GM12878 (cell line): ENCODE measurements around the gene FOXJ1. TPM values are rescaled to one million over a fixed set of nuclear protein-coding genes. Genes with fewer than 3 reads are reported as not detected.

Experiments used
- ATAC-seq: fragments of 200-7000 bp; cut with Tn5 transposase; 3 replicates; pipeline ENCODE4 v1.9.1; 2020; ENCODE audit warnings: mild to moderate bottlenecking, moderate library complexity
- BruUV-seq: library from RNA; stranded (reverse); fragments of 400-500 nt; replicated peaks from 2 replicates; lab custom pipeline; 2021; lab: Mats Ljungman, UMichigan
- CTCF ChIA-PET: fragments of 300-600 bp; sonication (Branson Sonifier 250); formaldehyde crosslinking; extraction: SDS; loops from one replicate; lab custom pipeline; 2021; ENCODE audit warnings: inconsistent platforms; lab: Yijun Ruan, JAX
- POLR2A ChIA-PET: fragments of 350-600 bp; formaldehyde crosslinking; extraction: SDS; loops from one replicate; lab custom pipeline; 2021; ENCODE audit warnings: inconsistent platforms; lab: Charles Lee
- RAD21 ChIA-PET: fragments of 300-600 bp; sonication (Branson Sonifier 250); formaldehyde crosslinking; loops from one replicate; lab custom pipeline; 2023; ENCODE audit warnings: antibody characterized with exemption; ENCODE audit not compliant: unreplicated experiment; lab: Charles Lee
- SMC1A ChIA-PET: fragments of 300-600 bp; sonication (Branson Sonifier 250); formaldehyde crosslinking; loops from one replicate; lab custom pipeline; 2023; ENCODE audit not compliant: unreplicated experiment, uncharacterized antibody; lab: Charles Lee
- DNase-seq: peaks from one replicate; pipeline ENCODE4 v3.0.0-alpha.2; 2011; ENCODE audit warnings: low read depth, low spot score
- FAIRE-seq: peaks from 3 replicates; lab custom pipeline; 2011; peaks lifted over from hg19 to GRCh38; lab: Jason Lieb, UNC
- H2AFZ ChIP-seq: 2 replicates; pipeline ENCODE4 v1.6.0; 2011; ENCODE audit warnings: low read depth, low read length, control low read depth; ENCODE audit not compliant: control insufficient read depth
- H3K27ac ChIP-seq: 2 replicates; pipeline ENCODE4 v1.5.1; 2011; ENCODE audit warnings: control low read depth; ENCODE audit not compliant: control insufficient read depth, insufficient read depth
- H3K27me3 ChIP-seq, 2 experiments: replicated peaks in 1 of 2; 2 replicates each; pipeline versions ENCODE4 v1.6.0 to v1.6.1; 2011; ENCODE audit warnings: low read length in 1 of 2; ENCODE audit not compliant: control insufficient read depth in 2 of 2, insufficient read depth in 2 of 2
- H3K36me3 ChIP-seq, 2 experiments: 2 replicates each; pipeline ENCODE4 v1.5.1; 2011; ENCODE audit warnings: low read length in 1 of 2; ENCODE audit not compliant: control insufficient read depth in 2 of 2, insufficient read depth in 2 of 2
- H3K4me1 ChIP-seq: 2 replicates; pipeline ENCODE4 v1.6.1; 2011; ENCODE audit warnings: mild to moderate bottlenecking, low read length, moderate library complexity, mixed read lengths; ENCODE audit not compliant: control insufficient read depth, insufficient read depth
- H3K4me2 ChIP-seq: 2 replicates; pipeline ENCODE4 v1.6.0; 2011; ENCODE audit warnings: control low read depth; ENCODE audit not compliant: control insufficient read depth, insufficient read depth
- H3K4me3 ChIP-seq: fragments of 200-600 bp; sonication (generic); 2 replicates; pipeline ENCODE4 v1.5.1; 2016
- H3K79me2 ChIP-seq: 2 replicates; pipeline ENCODE4 v1.6.0; 2011; ENCODE audit warnings: low read length; ENCODE audit not compliant: control insufficient read depth, insufficient read depth
- H3K9ac ChIP-seq: 2 replicates; pipeline ENCODE4 v1.8.0; 2011; ENCODE audit warnings: low read length, control low read depth, mixed read lengths; ENCODE audit not compliant: control insufficient read depth, insufficient read depth
- H3K9me3 ChIP-seq: replicated peaks from 3 replicates; pipeline ENCODE4 v1.5.1; 2011; ENCODE audit warnings: mild to moderate bottlenecking, low read length; ENCODE audit not compliant: control insufficient read depth, insufficient read depth
- H4K20me1 ChIP-seq: 2 replicates; pipeline ENCODE4 v1.6.0; 2011; ENCODE audit not compliant: control insufficient read depth, insufficient read depth
- BCLAF1 ChIP-seq: fragments of 450-650 bp; IDR thresholded peaks from 2 replicates; pipeline ENCODE4 v1.6.1; 2017; ENCODE audit warnings: antibody characterized with exemption, mild to moderate bottlenecking, moderate library complexity
- CHD2 ChIP-seq: IDR thresholded peaks from 2 replicates; pipeline ENCODE4 v1.6.1; 2011; ENCODE audit warnings: low read depth, low read length, improper control_type of control experiment, borderline replicate concordance
- FOXK2 ChIP-seq: fragments of 450-650 bp; IDR thresholded peaks from 2 replicates; pipeline ENCODE4 v1.6.1; 2017; ENCODE audit warnings: mild to moderate bottlenecking, moderate library complexity
- HCFC1 ChIP-seq: fragments of 150-350 bp; IDR thresholded peaks from 2 replicates; pipeline ENCODE4 v1.6.1; 2014; ENCODE audit warnings: low read length
- HDAC2 ChIP-seq: fragments of 200-600 bp; sonication (generic); IDR thresholded peaks from 2 replicates; pipeline ENCODE4 v1.6.1; 2017
- MAX ChIP-seq: IDR thresholded peaks from 2 replicates; pipeline ENCODE4 v1.6.1; 2012; ENCODE audit warnings: low read depth, low read length, improper control_type of control experiment
- NR2C1 ChIP-seq: fragments of 450-650 bp; IDR thresholded peaks from 2 replicates; pipeline ENCODE4 v1.6.1; 2017; ENCODE audit warnings: antibody characterized with exemption, mild to moderate bottlenecking, moderate library complexity
- NRF1 ChIP-seq: conservative IDR thresholded peaks from 2 replicates; pipeline ENCODE4 v1.6.1; 2011; ENCODE audit warnings: mild to moderate bottlenecking, low read depth, low read length, improper control_type of control experiment
- PAX8 ChIP-seq: fragments of 450-650 bp; IDR thresholded peaks from 2 replicates; pipeline ENCODE4 v1.6.1; 2017; ENCODE audit warnings: mild to moderate bottlenecking, moderate library complexity
- PKNOX1 ChIP-seq: fragments of 450-650 bp; IDR thresholded peaks from 2 replicates; pipeline ENCODE4 v1.6.1; 2016; ENCODE audit warnings: mild to moderate bottlenecking
- SUZ12 ChIP-seq: fragments of 200-600 bp; sonication (generic); IDR thresholded peaks from one replicate; pipeline ENCODE4 v1.6.1; 2018; ENCODE audit warnings: antibody characterized with exemption, mild to moderate bottlenecking; ENCODE audit not compliant: unreplicated experiment
- ZNF207 ChIP-seq: fragments of 450-650 bp; IDR thresholded peaks from 2 replicates; pipeline ENCODE4 v1.6.1; 2014; ENCODE audit warnings: antibody characterized with exemption, mild to moderate bottlenecking, borderline replicate concordance
- ZNF687 ChIP-seq: fragments of 450-650 bp; IDR thresholded peaks from 2 replicates; pipeline ENCODE4 v1.6.1; 2017; ENCODE audit warnings: mild to moderate bottlenecking, moderate library complexity
- WGBS: methylation state at CpG from one replicate; pipeline ENCODE4 v1.1.6; 2016; ENCODE audit warnings: low lambda C conversion rate; ENCODE audit not compliant: insufficient replicate concordance, insufficient coverage; ENCODE audit errors: missing lambda C conversion rate; 5-methylcytosine and 5-hydroxymethylcytosine counted together
- in situ Hi-C: fragments of 300-500 bp; cut with MboI; formaldehyde crosslinking; loops from 9 replicates; pipeline ENCODE4 v1.14.3; 2018; ENCODE audit warnings: mixed read lengths
- intact Hi-C: fragments of 100-400 bp; cut with micrococcal nuclease; formaldehyde crosslinking; loops from one replicate; pipeline ENCODE4 v1.14.2; 2022; ENCODE audit not compliant: unreplicated experiment
- polyA plus RNA-seq, 11 experiments: library from polyadenylated mRNA; depleted of rRNA in 4 of 11; unstranded in 6 of 11; stranded (reverse) in 5 of 11; fragments of >200 nt; fragmentation: Nextera tagmentation in 4 of 11; fragmentation: Illumina TruSeq in 1 of 11; extraction: Ambion mirVana in 4 of 11; extraction: Trizol in 1 of 11; gene quantifications; 1 replicate in 1 of 11; 2 replicates in 10 of 11; pipeline versions ENCODE4 v1.2.1 to v1.2.3, GENCODE V29; 2011 to 2016; ENCODE audit warnings: inconsistent platforms in 2 of 11, missing spikeins in 2 of 11, low read depth in 1 of 11
- total RNA-seq, 4 experiments: library from RNA; depleted of rRNA in 3 of 4; stranded (reverse); fragments of >200 nt in 3 of 4; fragmentation: Illumina TruSeq in 1 of 4; extraction: Trizol in 1 of 4; gene quantifications; 2 replicates each; pipeline versions ENCODE4 v1.2.1 to v1.2.3, GENCODE V29; 2013 to 2021

The FOXJ1 gene
- total and polyA plus RNA-seq, 10 of the 15 experiments (the other 5 are each of a cell fraction or from before 2014, with no cell fraction given) = not detected

GRCh38 chr17:76103274-76104139 lies 37.5 kb downstream of the FOXJ1 start, which contains the start of gene EXOC7 (continued):
- TF ChIP-seq BCLAF1 (no peak), FOXK2 (0 out of 2 replicates have a peak, but pooled peaks have one; percentile 6), HDAC2 (no peak), HCFC1 (peak; percentile 61)

- in situ Hi-C loops (no loop called here), intact Hi-C loops (no loop called here)
- RAD21 ChIA-PET = interaction anchor here (0.9 to 1.4 kb wide), 2 partner anchors 89 to 176 kb away, joined by 3 to 5 read pairs; no protein-coding TSS in a partner anchor
- H4K20me1 ChIP-seq = no peaks in the 10 kb centered on the region
- H2AFZ ChIP-seq = peak overlapping the region; percentile 90
- SMC1A ChIA-PET = interaction anchor here (0.7 to 1.3 kb wide), 3 partner anchors 24 to 170 kb away, joined by 3 to 4 read pairs (median 4); no protein-coding TSS in a partner anchor
- WGBS = 0% methylated on average over 4 of the region's 4 CpGs
- H3K9me3 ChIP-seq = no peaks in the 10 kb centered on the region; the same call in 2 of the 3 replicates
- H3K27ac ChIP-seq = peak overlapping the region; percentile 71
- peak overlapping the region; percentile 69 for H3K9ac ChIP-seq
- CTCF ChIA-PET = interaction anchor here (0.6 to 7.6 kb wide), 7 partner anchors 16 to 470 kb away, joined by 3 to 40 read pairs (median 4); no protein-coding TSS in a partner anchor
- peak overlapping the region; percentile 86 for H3K4me2 ChIP-seq
- BruUV-seq = TSS peak; percentile 70
- H3K79me2 ChIP-seq = peaks cover 14% of the 10 kb centered on the region
- FAIRE-seq (peak; percentile 54), DNase-seq (no peak), ATAC-seq (peak; percentile 10)
- peak overlapping the region; percentile 90 for H3K4me3 ChIP-seq
- POLR2A ChIA-PET = interaction anchor here (0.6 to 1.3 kb wide), 2 partner anchors 76 to 162 kb away, joined by 3 read pairs; no protein-coding TSS in a partner anchor
- no peaks in the 10 kb centered on the region for H3K27me3 ChIP-seq
- H3K4me1 ChIP-seq = peaks cover 6% of the 10 kb centered on the region
- H3K36me3 ChIP-seq = peaks cover 1 to 10% of the 10 kb centered on the region in 2 experiments; a peak in 3 of 4 replicates
- TF ChIP-seq PAX8 (no peak), SUZ12 (no peak), ZNF687 (no peak), MAX (no peak), PKNOX1 (no peak), CHD2 (no peak), ZNF207 (no peak), NRF1 (no peak), NR2C1 (no peak)
These were observed 38.1 kb downstream of the FOXJ1 start for GRCh38 chr17:76102944-76103273.
